NCI-H1436 (cell line): ENCODE results near the gene PRDM16.

Experiments
- DNase-seq: peaks from one replicate; lab custom pipeline; 2025; lab: John Stamatoyannopoulos, UW

Gene PRDM16

GRCh38 chr1:3396411-3396810, 327.4 kb downstream of the PRDM16 start:
- no peak for DNase-seq

- no peak for DNase-seq
These were observed 328.3 kb downstream of the PRDM16 start for GRCh38 chr1:3397311-3397710.

DNA sequence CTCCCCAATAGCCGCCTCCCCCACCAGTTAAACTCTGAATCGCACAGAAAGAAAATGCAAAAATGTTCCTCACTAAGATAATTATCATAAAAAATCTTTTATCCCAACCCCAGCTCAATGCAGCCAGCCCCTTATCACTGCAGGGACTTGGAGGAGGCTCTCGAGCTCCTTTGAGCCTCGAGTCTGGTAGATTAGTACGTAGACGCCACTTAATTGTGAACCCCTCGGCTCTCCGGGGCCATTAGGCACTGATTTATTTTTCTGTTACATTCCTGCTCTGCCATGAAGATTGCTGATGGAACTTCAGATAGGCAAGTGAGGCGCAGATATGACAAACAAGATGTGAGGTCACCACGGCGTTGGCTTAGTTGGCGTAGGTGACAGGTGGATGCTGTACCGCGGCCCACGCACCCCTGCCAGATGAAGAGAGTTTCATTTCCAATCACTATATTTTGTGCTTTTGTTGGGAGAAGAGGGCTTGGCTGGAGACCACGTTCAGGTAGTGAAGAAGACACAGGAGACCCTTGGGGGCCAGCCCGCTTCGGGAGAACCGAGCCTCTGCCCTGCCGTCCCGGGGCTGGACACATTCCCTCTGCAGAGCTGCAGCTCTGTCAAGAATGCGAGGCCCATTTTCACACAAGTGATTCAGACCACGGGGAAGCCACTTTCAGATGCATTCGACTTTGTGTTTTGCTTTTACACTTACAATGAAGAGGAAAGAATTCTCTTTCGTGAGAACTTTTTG, 329.6 kb downstream of the PRDM16 start:
- DNase-seq, result no peak

DNA sequence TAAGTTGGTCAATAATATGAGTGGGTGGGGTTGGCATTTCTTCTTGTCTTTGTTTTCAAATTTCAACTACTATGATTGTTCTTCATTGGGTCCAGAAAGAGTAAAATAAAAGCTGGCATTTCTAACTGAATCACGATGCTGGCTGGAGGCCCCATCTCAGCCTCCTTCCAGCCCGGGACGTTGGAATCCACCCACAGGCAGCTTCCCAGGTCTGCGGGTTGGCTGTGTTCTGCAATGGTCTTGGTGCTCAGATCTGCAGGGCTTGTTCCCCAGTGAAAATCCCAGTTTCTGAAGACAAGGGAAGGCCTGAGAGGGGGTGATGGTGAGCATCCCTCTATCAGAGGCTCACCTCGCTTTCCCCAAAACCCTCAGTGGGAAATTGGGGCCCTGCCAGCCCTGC, 330.7 kb downstream of the PRDM16 start:
- no peak for DNase-seq

DNA sequence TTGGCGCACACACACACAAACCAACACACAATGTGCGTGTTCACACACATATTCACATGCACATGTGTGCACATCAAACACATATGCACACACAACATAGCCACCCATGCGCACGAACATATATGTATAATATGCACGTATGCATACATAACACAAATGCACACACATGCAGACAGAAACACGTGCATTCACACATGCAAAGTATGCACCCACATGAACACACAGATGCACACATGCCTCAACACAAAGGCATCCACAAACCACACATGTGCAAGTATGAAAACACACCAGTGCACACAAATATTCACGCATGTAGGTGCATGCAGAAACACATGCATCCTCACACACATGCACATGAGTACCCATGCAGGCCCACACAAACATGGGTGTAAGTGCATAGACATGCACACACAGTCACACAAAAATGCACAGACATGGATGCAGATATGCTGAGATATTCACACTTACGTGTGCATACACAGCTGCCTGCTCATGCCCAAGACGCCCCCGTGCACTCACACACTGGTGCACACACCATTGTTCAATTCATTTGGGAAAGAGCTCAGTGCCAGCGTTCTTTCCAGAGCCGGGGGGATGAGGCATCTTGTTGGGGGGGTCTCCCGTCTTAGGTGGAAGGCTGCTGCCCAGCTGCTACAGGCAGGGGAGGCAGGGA, 332.7 kb downstream of the PRDM16 start:
- no peak for DNase-seq

- no peak for DNase-seq
These were observed 333.4 kb downstream of the PRDM16 start for GRCh38 chr1:3402258-3403010.

DNA sequence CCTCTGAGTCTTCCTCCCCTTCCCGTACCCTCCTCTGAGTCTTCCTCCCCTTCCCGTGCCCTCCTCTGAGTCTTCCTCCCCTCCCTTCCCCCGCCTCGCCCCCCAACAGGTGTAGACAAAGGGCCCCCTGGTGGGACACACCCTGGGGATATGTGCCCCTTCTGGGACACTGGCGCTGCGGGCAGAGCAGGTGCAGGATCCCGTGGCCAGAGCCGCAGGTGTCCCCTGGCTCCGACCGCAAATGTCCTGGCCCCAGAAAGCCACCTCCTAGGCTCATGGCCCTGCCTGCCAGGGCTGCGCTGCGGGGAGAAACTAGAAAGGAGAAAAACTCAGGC, 334.0 kb downstream of the PRDM16 start:
- DNase-seq, result no peak

GRCh38 chr1:3403388-3404231, 334.6 kb downstream of the PRDM16 start:
- DNase-seq, result peak; percentile 33

DNA sequence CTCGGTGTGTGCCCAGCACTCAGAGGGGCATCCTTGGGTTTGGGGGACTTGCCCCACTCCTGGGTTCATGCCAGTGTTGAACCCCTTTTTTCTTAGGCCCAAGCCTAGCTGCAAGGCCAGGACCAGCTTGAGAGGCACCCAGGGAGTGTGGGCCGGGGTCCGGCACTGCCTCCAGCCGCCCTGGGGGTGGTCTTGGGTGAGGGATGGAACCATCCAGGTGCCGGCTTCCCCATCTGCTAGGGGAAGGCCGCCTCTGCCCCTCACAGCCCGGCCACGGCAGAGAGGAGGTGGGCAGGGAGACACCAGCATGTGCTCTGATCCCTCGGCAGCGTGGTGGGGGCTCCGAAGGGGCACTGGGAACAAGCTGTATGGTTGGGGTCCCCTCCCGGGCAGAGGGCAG, 335.3 kb downstream of the PRDM16 start:
- DNase-seq, result no peak

GRCh38 chr1:3404801-3405200, 335.8 kb downstream of the PRDM16 start:
- no peak for DNase-seq

DNA sequence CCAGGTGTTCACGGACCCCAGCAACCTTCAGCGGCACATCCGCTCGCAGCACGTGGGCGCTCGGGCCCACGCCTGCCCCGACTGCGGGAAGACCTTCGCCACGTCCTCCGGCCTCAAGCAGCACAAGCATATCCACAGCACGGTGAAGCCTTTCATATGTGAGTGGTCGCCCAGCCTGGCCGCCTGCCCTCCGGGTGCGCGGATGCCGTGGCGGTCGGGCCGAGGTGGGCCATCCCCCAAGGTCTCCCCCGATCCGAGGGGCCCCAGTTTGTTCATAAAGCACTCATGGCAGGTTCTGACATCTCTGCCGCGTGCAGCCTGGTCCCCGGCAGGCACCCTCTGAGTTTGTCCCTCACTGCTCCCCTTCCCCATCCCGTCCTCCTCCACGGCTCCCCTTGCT, 336.5 kb downstream of the PRDM16 start:
- no peak for DNase-seq

DNA sequence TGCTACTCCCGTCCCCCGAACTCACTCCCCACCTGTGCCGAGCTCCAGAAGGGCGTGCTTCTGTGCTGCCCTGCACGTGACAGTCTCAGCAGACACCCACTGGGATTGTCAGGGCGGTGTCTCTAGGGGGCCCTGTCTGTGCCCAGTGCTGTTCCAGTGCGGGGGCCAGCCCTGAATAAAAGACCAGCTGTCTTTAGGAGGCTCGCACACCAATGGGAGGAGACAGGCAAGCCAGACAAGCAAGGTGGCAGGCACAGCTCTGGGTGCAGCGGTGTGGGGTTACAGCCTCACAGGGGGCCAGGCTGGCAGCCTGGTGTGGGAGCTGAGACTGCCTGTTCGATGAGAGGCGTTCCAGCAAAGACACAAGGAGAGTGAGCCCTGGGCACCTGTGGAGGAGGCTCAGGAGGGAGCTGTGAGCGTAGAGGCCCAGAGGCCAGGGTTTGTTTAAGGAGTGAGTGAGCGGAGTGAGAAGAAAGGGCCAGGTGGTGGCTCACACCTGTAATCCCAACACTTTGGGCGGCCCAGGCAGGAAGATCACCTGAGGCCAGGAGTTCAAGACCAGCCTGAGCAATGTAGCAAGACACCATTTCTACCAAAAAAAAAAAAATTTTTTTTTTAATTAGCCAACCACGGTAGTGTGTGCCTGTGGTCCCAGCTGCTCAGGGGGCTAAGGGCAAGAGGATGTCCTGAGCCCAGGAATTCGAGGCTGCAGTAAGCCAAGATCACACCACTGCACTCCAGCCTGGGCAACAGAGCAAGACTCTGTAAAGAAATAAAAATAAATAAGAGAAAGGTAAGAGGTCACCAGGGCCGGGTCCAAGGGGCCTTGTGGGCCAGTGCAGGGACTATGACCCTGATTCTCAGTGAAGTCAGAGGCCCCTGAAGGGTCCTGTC, 337.2 kb downstream of the PRDM16 start:
- peak; percentile 83 for DNase-seq

DNA sequence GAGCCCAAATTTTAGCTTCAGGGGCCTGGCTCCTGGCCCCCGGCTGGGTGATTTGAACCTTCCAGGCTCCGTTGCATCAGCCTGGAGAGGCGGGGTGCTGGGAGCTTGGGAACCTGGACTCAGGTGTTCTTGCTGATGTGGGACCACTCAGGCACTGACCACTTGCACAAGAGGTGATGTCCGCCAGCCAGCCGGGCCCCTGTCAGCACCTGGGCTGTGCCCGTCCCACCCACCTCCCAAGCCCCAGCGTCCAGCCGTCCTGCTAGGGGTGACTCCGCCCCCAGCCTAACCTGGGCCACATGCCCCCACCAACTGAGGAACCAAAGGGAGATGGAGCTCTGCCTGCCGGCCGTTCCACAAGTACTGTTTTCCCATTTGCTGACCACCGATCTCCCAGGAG, 338.0 kb downstream of the PRDM16 start:
- no peak for DNase-seq

GRCh38 chr1:3408751-3409266, 339.8 kb downstream of the PRDM16 start:
- DNase-seq, result no peak

DNA sequence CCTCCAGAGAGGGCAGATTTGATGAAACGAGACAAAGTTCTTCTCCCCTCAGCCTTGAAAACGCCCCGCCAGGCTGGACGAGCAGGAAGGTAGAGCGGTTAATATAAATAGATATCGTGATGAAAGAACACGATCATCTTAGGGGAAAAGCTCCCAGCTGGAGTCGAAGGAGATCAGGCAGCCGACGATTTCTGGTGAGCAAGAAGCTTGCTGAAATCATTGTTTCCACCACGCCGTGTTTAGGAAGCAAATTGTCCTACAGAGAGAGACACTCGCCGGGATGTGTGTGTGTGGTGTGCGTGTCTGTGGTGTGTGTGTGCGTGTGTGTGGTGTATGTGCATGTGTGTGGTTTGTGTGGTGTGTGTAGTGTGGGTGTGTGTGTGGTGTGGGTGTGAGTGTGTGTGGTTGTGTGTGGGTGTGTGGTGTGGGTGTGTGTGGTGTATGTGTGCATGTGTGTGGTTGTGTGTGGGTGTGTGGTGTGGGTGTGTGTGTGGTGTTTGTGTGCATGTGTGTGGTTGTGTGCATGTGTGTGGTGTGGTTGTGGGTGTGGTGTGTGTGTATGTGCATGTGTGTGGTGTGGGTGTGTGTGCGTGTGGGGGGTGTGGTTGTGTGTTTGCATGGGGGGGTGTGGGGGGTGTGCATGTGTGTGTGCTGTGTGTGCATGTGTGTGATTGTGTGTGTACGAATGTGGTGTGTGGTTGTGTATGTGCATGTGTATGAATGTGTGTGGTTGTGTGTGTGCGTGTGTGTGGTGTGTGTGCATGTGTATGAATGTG, 340.6 kb downstream of the PRDM16 start:
- no peak for DNase-seq

- peak; percentile 42 for DNase-seq
These were observed 341.3 kb downstream of the PRDM16 start for GRCh38 chr1:3410142-3410925.

DNA sequence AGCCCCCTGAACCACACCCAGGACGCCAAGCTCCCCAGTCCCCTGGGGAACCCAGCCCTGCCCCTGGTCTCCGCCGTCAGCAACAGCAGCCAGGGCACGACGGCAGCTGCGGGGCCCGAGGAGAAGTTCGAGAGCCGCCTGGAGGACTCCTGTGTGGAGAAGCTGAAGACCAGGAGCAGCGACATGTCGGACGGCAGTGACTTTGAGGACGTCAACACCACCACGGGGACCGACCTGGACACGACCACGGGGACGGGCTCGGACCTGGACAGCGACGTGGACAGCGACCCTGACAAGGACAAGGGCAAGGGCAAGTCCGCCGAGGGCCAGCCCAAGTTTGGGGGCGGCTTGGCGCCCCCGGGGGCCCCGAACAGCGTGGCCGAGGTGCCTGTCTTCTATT, 342.8 kb downstream of the PRDM16 start:
- DNase-seq, result no peak

- no peak for DNase-seq
These were observed 343.4 kb downstream of the PRDM16 start for GRCh38 chr1:3412376-3412775.

DNA sequence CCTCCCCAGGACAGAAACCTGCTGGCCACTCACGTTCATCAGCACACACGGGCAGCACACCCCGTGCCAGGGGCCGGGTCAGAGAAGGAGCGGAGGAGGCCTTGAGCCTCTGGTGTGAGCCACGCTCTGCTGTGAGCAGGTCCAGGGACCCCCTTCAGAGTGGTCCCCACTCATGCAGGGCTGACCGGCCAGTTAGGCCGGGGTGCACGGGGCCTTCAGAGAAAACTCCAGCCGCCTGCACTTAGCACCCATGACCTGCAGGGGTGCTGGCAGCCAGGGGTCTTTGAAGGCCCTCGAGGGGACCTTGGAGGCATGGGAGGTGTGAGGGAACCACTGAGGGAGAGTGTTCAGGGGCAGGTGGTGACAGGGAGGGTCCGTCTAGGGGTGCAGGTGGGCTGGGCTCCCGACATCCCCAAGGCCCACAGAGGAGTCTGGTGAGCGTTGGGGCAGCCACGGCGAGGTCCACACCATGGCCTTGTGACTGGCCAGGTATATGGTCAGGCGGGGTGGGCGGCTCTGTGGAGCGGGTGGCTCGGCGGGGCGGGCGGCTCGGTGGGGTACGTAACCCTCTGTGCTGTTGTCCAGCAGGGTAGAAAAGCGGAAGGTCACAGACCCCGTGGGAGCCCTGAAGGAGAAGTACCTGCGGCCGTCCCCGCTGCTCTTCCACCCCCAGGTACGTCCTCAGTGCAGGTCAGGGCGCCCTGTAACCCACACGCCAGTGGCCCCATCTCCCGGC, 345.1 kb downstream of the PRDM16 start:
- no peak for DNase-seq
